Fibroblast of peridontal ligament (primary cell): ENCODE data around the gene B3GNT4.
"Not testable (repeated sequence)": the region's sequence is repeated elsewhere in the genome, so short reads cannot be mapped to it uniquely, and the experiment has no call there.

ENCODE experiments used
- DNase-seq: peaks from one replicate; pipeline ENCODE4 v3.0.0-alpha.2; 2010; ENCODE audit errors: extremely low read depth

Gene B3GNT4

DNA sequence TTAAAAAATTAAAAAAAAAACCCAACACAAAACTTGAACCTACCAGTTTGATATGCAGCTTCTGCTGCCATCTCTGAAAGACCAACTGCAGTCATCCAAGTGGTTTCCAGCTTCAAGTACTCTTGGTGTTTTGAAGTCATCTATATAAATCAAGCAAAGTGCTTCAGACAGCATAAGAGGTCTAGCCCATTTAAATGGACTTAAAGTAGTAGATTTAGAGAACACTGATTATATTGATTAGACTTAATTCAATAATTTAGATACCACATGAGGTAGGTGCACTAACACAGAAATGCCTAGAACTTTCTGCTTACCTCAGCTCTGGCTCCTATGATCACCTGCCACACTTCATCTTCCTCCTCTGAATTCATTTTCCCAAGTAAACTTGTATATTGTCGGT is 12.9 kb downstream of the B3GNT4 start:
- no peak for DNase-seq

DNA sequence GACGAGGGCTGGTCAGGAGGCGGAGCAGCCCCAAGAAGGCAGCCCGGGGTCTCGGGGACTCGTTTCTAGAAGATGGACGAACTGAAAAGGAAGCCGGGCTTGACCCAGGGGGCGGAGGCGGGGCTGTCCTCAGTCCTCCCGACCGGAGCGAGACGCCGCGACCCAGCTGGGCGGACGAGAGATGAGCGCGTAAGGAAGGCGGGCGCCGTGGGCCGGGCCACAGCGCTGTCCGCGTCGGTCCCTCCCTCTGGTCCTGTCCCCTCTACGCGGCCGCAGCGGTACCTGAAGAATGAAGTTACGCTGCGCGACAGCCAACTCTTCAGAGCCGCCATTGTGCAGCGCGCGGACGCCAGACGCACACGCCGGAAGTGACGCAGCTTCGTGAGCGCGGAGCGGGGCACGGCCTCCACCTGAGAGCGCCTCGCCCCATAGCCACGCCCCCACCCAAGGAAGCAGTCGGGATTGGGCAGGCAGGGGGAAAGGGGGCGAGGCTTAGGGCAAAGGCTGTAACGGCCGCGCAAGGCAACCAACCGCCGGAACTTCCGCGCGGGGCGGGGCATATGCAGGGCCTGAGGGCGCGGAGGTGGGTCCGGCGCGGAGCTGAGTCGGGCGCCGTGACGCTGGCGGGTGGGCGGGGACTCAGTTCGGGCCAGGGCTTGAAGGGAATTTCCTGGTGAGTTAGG is 22.3 kb downstream of the B3GNT4 start, which contains the start of gene DIABLO:
Gene DIABLO (minus strand): TSS at position 370 of the 683 bp plus-strand sequence. CDS start 38 bp downstream, at position 332.
- peak; percentile 98 for DNase-seq

DNA sequence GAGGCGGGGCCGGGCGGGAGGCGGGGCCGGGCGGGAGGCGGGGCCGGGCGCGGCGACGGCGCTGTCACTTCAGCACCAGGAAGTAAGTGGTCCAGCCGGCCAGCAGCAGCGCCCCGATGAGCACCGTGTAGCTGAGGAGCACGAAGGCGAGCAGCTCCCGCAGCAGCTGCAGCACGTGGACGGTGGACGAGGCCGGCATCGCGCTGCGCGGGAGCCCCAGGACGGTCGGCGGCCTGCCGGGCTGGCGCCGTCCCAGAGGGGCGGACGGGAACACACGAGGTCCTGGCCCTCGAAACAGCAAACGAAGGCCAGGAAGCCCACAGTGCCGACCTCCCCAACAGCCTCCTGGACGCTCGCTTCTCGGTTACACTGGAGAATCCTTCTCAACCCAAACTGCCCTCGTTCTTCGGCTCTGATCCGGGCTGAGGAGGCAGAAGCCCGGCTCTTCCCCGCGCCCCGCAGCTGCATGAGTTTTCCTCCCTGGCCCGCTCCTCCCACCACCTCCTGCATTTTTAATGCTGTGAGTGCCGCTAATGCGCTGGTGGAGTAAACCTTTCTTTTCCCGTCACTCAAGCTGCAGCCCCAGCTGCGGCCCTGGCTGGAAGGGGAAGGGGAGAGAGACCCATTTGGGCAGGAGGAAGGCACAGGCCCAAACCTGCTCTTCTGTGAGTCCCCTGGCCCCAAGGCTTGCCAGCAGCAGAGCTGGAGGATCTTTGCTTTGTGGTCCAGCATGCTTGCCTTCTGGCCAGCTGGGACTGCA is 23.0 kb downstream of the B3GNT4 start:
- DNase-seq, result no peak

DNA sequence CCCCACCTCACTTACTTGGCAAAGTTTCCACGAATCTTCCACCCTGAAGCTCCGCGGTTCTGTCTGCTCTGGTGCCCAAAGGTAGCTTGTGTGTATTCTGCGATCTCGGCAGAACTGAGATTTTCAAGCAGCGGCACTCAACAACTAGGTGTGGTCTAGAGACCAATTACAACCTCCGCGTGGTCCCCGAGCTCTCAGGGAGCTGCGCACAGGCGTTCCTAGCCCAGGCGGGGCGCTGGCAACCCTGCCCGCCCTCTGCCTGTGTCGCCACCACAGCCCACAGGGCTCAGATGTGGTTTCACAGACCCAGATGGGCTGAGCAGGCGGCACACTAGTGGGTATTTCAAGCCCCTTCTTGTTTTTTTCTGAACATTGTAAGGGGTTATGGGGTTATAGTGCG is 23.8 kb downstream of the B3GNT4 start:
- no peak for DNase-seq

DNA sequence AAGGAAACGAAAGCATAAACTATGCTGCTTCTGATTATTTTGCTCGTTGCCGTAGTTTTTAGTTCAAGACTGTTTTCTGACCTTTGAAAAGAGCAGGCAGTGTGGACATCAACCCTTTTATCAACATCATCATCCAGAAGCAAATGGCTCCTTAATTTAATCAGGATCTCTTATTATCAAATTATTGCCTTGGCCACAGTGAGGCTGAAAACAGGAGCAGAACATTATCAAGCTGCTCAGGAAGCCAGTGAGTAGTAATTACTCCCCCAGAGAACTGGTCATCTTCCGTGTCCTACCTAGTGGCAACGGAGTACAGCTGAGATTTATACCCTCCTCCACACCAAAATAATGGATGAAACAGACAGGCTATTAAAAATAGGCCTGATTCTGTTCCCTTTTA is 24.6 kb downstream of the B3GNT4 start:
- DNase-seq, result no peak

DNA sequence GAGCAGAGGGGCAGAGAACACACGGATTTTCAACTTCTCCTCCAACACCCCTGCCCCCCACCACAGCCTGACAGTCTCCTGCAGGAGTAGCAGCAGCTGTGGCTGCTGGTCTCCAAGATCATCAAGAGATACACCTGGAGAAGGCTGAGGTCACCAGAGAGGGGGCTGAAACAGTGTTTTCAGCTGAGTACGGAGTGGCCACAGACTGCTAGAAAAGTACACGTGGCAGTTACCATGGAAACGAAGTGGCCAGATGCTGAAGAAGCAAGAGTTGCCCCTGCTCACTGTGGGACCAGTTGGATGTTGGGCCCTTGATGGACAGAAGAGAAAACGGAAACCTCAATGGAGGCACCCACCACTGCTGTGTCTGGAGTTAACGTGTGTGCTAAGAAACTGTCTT is 27.3 kb downstream of the B3GNT4 start:
- DNase-seq, result no peak

DNA sequence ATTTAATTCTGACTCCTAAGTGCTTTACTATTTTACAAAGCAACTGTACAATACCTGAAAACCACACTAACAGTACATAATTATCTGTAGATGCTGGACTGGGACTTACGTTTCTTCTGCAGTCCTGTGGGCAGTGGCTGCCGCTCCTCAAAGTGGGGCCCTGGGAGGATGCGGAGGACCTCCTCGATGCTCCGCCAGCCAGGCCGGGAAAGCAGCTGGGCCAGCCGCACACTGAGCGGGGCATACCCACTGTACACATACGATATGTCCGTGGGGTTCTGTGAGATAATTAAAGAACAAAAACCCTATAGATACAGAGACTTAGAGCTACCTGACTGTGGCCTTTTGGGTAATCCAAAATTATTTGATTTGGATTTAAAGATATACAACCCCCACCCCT is 29.2 kb downstream of the B3GNT4 start:
- no peak for DNase-seq

DNA sequence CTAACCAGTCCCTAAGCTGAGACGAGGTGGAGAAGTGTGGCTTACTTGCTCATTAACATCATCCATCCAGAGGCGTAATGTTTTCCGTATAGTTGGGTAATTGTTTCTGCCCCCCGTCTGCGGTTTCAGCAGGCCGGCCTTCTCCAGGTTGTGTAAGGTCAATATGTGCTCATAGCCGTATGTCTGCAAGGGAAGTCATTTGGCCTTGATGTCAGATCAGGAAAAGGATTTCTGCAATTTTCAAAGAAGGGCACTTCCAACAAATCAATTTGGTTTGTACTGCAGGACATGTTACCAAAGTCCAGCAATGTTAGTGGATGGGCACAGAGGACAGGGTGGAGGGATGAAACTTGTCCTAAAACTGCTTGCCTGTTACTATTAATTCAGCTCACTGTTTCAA is 32.2 kb downstream of the B3GNT4 start:
- no peak for DNase-seq

DNA sequence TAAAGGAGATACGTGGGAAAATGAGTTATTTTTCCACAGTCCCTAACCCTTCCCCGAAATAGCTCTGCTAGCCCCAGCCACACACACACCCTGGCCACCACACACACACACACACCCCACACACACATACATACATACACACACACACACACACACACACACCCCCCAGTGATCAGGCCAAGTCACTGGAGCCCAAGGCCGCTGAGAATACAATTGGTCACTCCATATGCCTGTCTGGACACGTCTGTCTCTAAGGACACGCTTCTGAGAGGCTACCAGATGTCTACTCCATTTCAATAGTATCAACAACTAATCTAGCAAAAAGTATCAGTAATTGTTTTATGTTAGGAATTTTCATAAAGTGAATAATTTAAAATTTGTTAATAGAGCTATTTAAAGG is 35.4 kb downstream of the B3GNT4 start:
- no peak for DNase-seq

DNA sequence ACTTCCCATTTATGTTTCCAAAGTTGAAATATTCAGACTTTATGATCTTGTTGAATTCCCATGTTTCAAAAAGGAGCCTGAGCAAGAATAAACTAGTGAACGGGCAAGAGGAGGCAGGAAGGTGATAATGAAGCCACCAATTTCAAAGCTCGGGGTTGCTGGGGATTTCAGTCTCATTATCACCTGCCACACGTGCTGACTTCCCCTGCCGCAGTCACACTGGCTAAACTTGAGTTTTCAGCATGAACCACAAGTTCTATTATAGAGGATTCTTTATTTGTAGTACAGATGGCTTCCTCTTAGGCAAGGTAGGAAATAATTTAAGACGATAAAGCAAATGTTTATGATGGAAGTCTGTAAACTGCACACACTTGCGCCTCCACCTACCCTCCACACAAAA is 40.5 kb downstream of the B3GNT4 start:
- DNase-seq, result no peak

DNA sequence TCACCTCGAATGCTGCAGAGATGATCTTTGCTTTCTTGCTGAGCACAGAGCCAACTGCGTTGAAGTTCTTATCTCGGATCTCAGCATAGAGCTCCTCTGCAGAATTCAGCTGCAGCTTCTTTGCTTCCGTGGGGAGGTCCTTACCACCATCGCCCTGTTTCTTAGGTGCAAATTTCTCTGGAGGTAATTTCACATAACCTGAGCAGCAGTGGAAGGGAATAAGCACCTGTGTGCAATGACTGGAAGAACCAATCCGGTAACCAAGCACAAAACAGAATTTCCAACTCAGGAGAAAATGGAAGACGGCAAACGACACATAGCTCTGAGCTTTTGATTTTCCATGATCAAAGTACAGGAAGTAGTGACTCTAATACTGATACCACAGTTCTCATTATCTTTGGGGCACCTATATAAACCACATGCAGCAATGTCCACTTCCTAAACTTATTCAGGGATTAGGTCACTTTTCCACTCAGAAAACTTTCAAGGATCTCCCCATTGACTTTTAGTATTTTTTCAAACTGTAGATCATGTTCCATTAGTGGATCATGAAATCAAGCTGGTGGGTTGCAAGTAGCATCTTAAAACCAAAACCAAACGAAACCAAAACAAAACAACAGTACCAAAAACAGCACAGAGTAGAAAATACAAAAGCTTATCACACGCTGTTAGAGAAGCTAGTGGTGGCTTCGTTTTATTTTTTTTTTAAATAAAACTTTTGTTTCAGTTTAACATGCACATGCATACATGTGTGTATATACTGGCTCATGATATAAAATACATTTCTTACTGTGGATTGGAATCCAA is 41.3 kb downstream of the B3GNT4 start:
- DNase-seq, result no peak

DNA sequence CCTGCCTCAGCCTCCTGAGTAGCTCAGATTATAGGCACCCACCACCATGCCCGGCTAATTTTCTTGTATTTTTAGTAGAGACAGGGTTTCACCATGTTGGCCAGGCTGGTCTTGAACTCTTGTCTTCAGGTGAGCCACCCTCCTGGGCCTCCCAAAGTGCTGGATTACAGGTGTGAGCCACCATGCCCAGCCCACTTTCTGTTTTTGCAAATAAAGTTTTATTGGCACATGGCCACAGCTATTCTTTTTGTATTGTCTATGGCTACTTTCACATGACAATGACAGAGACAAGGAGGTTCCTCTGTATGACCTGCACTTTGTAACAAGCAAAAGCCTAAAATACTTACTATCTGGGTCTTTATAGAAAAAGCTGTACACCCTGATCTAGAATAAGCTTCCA is 42.0 kb downstream of the B3GNT4 start:
- no peak for DNase-seq

DNA sequence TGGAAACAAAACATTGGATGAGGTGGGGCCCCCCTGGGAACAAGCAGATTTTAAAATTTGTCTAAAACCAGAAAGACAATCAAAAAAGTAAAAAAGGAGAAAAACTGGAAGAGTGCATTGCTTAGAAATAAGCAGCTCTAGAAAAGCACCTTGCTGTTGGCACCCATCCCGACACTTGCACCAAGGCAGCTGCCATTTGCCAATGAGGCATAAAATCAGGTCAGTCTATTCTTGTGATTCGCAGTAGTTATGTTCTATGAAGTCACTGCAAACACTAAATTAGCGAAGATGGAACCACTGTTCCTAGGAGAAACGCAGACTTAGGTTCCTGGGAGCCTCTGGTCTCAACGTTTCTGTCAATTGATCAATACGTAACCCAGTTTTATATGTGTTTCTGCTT is 46.5 kb downstream of the B3GNT4 start:
- DNase-seq, result no peak

DNA sequence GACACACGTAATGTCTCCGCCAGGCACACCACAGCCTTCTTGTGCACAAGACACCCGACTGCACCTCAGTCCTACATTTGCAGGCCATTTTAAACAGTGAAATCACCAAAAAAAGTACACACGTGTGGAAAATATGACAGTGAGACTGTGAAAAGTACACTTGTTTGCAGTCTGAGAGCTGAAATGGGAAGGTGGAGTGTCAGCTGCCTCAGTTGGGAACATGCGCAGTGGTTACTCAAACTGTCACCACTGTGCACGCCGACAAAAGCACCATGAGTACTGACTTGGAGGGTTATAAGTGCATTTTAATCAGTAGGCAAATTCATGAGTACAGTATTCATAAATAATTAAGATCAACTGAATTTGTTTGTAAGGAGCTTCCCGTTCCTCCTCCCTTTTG is 47.0 kb downstream of the B3GNT4 start:
- DNase-seq, result no peak

DNA sequence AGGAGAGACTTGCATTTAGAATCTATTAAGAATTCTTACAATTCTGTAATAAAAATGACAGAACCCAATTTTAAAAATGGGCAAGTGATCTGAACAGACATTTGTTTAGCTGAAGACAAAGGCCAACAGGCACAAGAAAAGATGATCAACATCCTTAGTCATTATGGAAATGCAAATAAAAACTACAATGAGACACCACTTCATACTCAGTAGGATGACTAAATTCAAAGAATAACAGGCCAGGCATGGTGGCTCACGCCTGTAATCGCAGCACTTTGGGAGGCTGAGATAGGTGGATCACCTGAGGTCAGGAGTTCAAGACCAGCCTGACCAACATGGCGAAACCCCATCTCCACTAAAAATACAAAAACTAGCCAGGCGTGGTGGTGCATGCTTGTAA is 55.0 kb downstream of the B3GNT4 start:
- DNase-seq, result not testable (repeated sequence)
